Peyer's patch (tissue), 4 donors: ENCODE data around the gene PC.

Experiments used
- POLR2A ChIP-seq, 2 donors: fragments of 450-650 bp; IDR thresholded peaks; one replicate each; pipeline ENCODE4 v1.5.1; 2017; ENCODE audit warnings: antibody characterized with exemption in 2 of 2, mild to moderate bottlenecking in 2 of 2, moderate library complexity in 2 of 2
- TF ChIP-seq, protein P1 (sequence below), 6 experiments: fragments of 450-650 bp in 4 of 6; fragments of 200-600 bp in 2 of 6; sonication (generic) in 1 of 6; IDR thresholded peaks; one replicate each; pipeline ENCODE4 v1.5.1; 2017 to 2019; ENCODE audit warnings: antibody characterized with exemption in 6 of 6, mild to moderate bottlenecking in 3 of 6, moderate library complexity in 1 of 6

DNA sequence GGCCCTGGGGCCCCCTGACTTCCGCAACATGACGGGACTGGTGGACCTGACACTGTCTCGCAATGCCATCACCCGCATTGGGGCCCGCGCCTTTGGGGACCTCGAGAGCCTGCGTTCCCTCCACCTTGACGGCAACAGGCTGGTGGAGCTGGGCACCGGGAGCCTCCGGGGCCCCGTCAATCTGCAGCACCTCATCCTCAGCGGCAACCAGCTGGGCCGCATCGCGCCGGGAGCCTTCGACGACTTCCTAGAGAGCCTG is 100.3 kb downstream of the PC start:
- no peak for TF ChIP-seq POLR2A (IDR thresholded peaks at IDR 0.05)
- TF ChIP-seq, protein P1, sequence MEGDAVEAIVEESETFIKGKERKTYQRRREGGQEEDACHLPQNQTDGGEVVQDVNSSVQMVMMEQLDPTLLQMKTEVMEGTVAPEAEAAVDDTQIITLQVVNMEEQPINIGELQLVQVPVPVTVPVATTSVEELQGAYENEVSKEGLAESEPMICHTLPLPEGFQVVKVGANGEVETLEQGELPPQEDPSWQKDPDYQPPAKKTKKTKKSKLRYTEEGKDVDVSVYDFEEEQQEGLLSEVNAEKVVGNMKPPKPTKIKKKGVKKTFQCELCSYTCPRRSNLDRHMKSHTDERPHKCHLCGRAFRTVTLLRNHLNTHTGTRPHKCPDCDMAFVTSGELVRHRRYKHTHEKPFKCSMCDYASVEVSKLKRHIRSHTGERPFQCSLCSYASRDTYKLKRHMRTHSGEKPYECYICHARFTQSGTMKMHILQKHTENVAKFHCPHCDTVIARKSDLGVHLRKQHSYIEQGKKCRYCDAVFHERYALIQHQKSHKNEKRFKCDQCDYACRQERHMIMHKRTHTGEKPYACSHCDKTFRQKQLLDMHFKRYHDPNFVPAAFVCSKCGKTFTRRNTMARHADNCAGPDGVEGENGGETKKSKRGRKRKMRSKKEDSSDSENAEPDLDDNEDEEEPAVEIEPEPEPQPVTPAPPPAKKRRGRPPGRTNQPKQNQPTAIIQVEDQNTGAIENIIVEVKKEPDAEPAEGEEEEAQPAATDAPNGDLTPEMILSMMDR (IDR thresholded peaks at IDR 0.05), result no peak
